ENCODE results near the gene APLP1. TPM values are rescaled to one million over a fixed set of nuclear protein-coding genes. Genes with fewer than 3 reads are reported as not detected.

The APLP1 gene
- total RNA-seq, 4 donors from 2014 or later, result 0.64 to 1.6 (median 0.96) TPM

GRCh38 chr19:35848486-35848885 lies 19.9 kb upstream of the APLP1 start:
- H3K27ac ChIP-seq, result no peak overlapping the region
- TF ChIP-seq CTCF (IDR thresholded peaks at IDR 0.05) (no peak), EP300 (IDR thresholded peaks at IDR 0.05) (no peak), POLR2AphosphoS5 (IDR thresholded peaks at IDR 0.05) (no peak), POLR2A (IDR thresholded peaks at IDR 0.05) (no peak)
- 81% methylated on average over 8 of the region's 8 CpGs for WGBS
- H3K27me3 ChIP-seq, result peaks cover 93% of the 10 kb centered on the region
- peaks cover 19% of the 10 kb centered on the region for H3K4me1 ChIP-seq
- no peak for DNase-seq (ENCODE audit: low spot score in 2 of 2)
- no peaks in the 10 kb centered on the region for H3K36me3 ChIP-seq
- no peak overlapping the region for H3K4me3 ChIP-seq
- H3K9me3 ChIP-seq, result no peaks in the 10 kb centered on the region

GRCh38 chr19:35848919-35849505 lies 19.4 kb upstream of the APLP1 start:
- H3K4me1 ChIP-seq, result peaks cover 17% of the 10 kb centered on the region
- no peaks in the 10 kb centered on the region for H3K9me3 ChIP-seq
- 90% methylated on average over 4 of the region's 18 CpGs for WGBS
- H3K27me3 ChIP-seq, result peaks cover 93% of the 10 kb centered on the region
- no peak overlapping the region for H3K27ac ChIP-seq
- DNase-seq (ENCODE audit: low spot score in 2 of 2), result no peak
- H3K36me3 ChIP-seq, result no peaks in the 10 kb centered on the region
- no peak overlapping the region for H3K4me3 ChIP-seq
- TF ChIP-seq POLR2AphosphoS5 (IDR thresholded peaks at IDR 0.05) (no peak), POLR2A (IDR thresholded peaks at IDR 0.05) (no peak), CTCF (IDR thresholded peaks at IDR 0.05) (no peak), EP300 (IDR thresholded peaks at IDR 0.05) (no peak)

- no peak overlapping the region for H3K4me3 ChIP-seq
- no peak for DNase-seq (ENCODE audit: low spot score in 2 of 2)
- peaks cover 93% of the 10 kb centered on the region for H3K27me3 ChIP-seq
- no peak for TF ChIP-seq POLR2AphosphoS5 (IDR thresholded peaks at IDR 0.05)
- no peaks in the 10 kb centered on the region for H3K36me3 ChIP-seq
- H3K9me3 ChIP-seq, result no peaks in the 10 kb centered on the region
- peaks cover 8% of the 10 kb centered on the region for H3K4me1 ChIP-seq
- WGBS, result 62% methylated on average over 28 of the region's 32 CpGs
- no peak overlapping the region for H3K27ac ChIP-seq
Measured at GRCh38 chr19:35851213-35852028, 17.0 kb upstream of the APLP1 start.

GRCh38 chr19:35852029-35852780 lies 16.2 kb upstream of the APLP1 start, which contains the start of gene NPHS1:
Gene NPHS1, minus strand, starts transcription at chr19:35852504. Its CDS starts 667 bp downstream, at chr19:35851837.
- Histone ChIP-seq H3K9me3 (no peaks in the 10 kb centered on the region), H3K36me3 (no peaks in the 10 kb centered on the region), H3K4me3 (no peak within 1 kb of the TSS), H3K27me3 (peaks cover 96% of the 10 kb centered on the region), H3K4me1 (peaks cover 16% of the 10 kb centered on the region), H3K27ac (no peak within 1 kb of the TSS)
- 55% methylated on average over 9 of the region's 9 CpGs for WGBS
- TF ChIP-seq EP300 (IDR thresholded peaks at IDR 0.05) (no peak), CTCF (IDR thresholded peaks at IDR 0.05) (no peak), POLR2AphosphoS5 (IDR thresholded peaks at IDR 0.05) (no peak), POLR2A (IDR thresholded peaks at IDR 0.05) (no peak)
- no peak for DNase-seq (ENCODE audit: low spot score in 2 of 2)

- TF ChIP-seq EP300 (IDR thresholded peaks at IDR 0.05), result no peak
- no peak for TF ChIP-seq POLR2A (IDR thresholded peaks at IDR 0.05)
- TF ChIP-seq CTCF (IDR thresholded peaks at IDR 0.05), result no peak
- no peak for TF ChIP-seq POLR2AphosphoS5 (IDR thresholded peaks at IDR 0.05)
- Histone ChIP-seq H3K36me3 (no peaks in the 10 kb centered on the region), H3K4me3 (no peak overlapping the region), H3K27me3 (peaks cover 98% of the 10 kb centered on the region), H3K27ac (no peak overlapping the region), H3K9me3 (no peaks in the 10 kb centered on the region), H3K4me1 (peaks cover 17% of the 10 kb centered on the region)
- 53% methylated on average over 8 of the region's 8 CpGs for WGBS
- no peak for DNase-seq (ENCODE audit: low spot score in 2 of 2)
Measured at GRCh38 chr19:35853038-35853756, 15.2 kb upstream of the APLP1 start.

Data from suprapubic skin (tissue), 4 donors.